IgD-negative memory B cell (primary cell): Measurements from ENCODE around the gene PTK7. TPM values are rescaled to one million over a fixed set of nuclear protein-coding genes. Genes with fewer than 3 reads are reported as not detected.

Source experiments
- H3K27ac Mint-ChIP-seq, 3 donors: one replicate each; pipeline ENCODE4 v1.8.0; 2020 to 2022; ENCODE audit warnings: mild to moderate bottlenecking in 3 of 3, mixed read lengths in 3 of 3, moderate library complexity in 1 of 3
- H3K27me3 Mint-ChIP-seq: one replicate; pipeline ENCODE4 v1.8.0; 2021; ENCODE audit warnings: mixed read lengths
- H3K36me3 Mint-ChIP-seq: one replicate; pipeline ENCODE4 v1.8.0; 2020; ENCODE audit warnings: mild to moderate bottlenecking, mixed read lengths
- H3K4me1 Mint-ChIP-seq, 3 donors: one replicate each; pipeline ENCODE4 v1.8.0; 2020 to 2022; ENCODE audit warnings: mixed read lengths in 3 of 3, mild to moderate bottlenecking in 1 of 3
- H3K4me3 Mint-ChIP-seq, 4 donors: one replicate each; pipeline ENCODE4 v1.8.0; 2020 to 2022; ENCODE audit warnings: mild to moderate bottlenecking in 4 of 4, mixed read lengths in 4 of 4, moderate library complexity in 3 of 4
- H3K9me3 Mint-ChIP-seq, 3 donors: one replicate each; pipeline ENCODE4 v1.8.0; 2020 to 2021; ENCODE audit warnings: mixed read lengths in 3 of 3, mild to moderate bottlenecking in 1 of 3
- polyA plus RNA-seq: library from polyadenylated mRNA; unstranded; fragments of 300-500 nt; fragmentation: Illumina TruSeq; gene quantifications from one replicate; pipeline ENCODE4 v1.2.3, GENCODE V29; 2021

The PTK7 gene
- polyA plus RNA-seq, 1 donor from 2014 or later: not detected

DNA sequence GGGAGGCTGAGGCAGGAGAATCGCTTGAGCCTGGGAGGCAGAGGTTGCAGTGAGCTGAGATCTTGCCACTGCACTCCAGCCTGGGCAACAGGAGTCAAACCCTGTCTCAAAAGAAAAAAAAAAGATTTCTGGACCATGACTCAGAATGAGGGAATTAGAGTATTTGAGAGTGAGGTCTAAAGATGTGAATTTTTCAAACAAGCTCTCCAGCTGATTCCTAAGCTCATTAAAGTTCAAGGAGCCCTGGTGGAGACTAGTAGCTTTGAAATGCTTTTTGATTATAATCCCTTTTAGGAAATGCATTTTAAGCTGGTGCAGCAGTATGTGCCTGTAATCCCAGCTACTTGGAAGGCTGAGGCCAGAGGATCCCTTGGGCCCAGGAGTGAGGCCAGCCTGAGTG, 73.2 kb downstream of the PTK7 start:
- Mint-ChIP-seq H3K4me3 (no peak overlapping the region), H3K27me3 (no peaks in the 10 kb centered on the region), H3K36me3 (no peaks in the 10 kb centered on the region), H3K4me1 (peaks cover 0 to 6% (median 0%) of the 10 kb centered on the region in 3 donors), H3K27ac (peak overlapping the region in 1 of 3 donors; percentile 38), H3K9me3 (peaks cover 0 to 2% (median 0%) of the 10 kb centered on the region in 3 donors)

DNA sequence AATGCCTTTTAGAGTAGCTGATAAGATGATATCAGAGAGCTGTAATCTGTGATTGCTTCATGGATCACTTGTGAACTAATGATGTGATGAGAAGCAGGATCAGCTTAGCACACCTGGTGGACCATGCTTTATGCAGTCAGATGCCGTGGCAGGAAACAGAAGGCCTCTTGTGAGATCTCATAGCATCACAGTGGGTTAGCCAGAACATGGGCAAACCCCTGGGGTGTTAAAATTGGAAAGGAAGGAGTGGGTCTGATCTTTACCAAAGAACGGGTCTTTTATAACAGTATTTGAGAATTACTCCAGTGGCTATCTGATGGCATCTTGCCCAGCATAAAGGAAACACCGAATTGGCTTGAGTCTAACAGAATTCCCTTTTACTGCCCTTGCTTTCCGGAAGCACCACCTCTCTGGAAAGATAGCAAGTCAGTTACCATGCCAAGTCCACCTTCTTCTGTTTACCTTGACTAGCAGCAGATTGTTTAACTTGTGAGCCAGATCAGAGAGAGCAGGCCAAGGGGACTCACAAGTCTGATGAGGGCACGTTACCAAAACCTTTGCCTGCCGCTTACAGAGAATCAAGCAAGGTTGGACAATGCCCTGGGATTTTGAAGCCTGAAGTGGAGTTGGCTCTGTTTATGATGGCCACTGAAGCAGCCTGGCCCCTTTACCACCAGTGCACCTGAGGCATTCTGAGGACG, 74.1 kb downstream of the PTK7 start:
- Mint-ChIP-seq H3K27me3 (no peaks in the 10 kb centered on the region), H3K4me3 (no peak overlapping the region), H3K27ac (no peak overlapping the region), H3K4me1 (peaks cover 0 to 6% (median 0%) of the 10 kb centered on the region in 3 donors), H3K9me3 (peaks cover 0 to 2% (median 0%) of the 10 kb centered on the region in 3 donors), H3K36me3 (no peaks in the 10 kb centered on the region)

DNA sequence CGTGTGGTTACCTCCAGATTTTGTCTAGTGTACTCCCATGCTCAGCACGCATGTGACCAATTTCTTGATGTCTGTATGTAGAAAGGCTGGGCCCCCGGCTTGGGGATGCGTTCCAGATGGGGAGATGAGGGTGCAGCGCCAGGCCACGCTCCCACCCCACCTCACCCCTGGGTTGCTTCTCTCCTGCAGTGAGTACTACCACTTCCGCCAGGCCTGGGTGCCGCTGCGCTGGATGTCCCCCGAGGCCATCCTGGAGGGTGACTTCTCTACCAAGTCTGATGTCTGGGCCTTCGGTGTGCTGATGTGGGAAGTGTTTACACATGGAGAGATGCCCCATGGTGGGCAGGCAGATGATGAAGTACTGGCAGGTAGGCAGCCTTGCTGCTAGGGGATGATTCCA, 83.5 kb downstream of the PTK7 start:
- peak overlapping the region in 1 of 4 donors; percentile 33 for H3K4me3 Mint-ChIP-seq
- H3K4me1 Mint-ChIP-seq: no peaks in the 10 kb centered on the region
- H3K27me3 Mint-ChIP-seq: no peaks in the 10 kb centered on the region
- H3K36me3 Mint-ChIP-seq: no peaks in the 10 kb centered on the region
- no peaks in the 10 kb centered on the region for H3K9me3 Mint-ChIP-seq
- no peak overlapping the region for H3K27ac Mint-ChIP-seq

DNA sequence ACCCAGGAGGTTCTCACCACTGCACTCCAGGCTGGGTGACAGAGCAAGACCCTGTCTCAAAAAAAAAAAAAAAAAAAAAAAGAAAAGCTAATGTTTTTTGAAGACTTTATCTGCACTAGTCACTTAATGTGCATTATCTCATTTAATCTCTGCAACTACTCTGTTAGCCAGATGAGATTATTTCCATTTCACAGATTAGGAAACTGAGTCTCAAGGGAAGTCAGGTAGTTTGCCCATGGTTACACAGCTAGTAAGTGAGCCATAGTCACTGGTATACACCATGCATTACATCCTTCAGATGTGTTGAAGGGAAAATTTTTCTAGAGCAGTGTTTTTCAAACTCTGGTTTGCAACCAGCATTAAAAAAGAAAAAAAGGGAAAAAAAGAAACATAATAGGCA, 87.8 kb downstream of the PTK7 start:
- Mint-ChIP-seq H3K36me3 (no peaks in the 10 kb centered on the region), H3K27me3 (no peaks in the 10 kb centered on the region), H3K27ac (no peak overlapping the region), H3K4me3 (no peak overlapping the region), H3K4me1 (no peaks in the 10 kb centered on the region), H3K9me3 (no peaks in the 10 kb centered on the region)

DNA sequence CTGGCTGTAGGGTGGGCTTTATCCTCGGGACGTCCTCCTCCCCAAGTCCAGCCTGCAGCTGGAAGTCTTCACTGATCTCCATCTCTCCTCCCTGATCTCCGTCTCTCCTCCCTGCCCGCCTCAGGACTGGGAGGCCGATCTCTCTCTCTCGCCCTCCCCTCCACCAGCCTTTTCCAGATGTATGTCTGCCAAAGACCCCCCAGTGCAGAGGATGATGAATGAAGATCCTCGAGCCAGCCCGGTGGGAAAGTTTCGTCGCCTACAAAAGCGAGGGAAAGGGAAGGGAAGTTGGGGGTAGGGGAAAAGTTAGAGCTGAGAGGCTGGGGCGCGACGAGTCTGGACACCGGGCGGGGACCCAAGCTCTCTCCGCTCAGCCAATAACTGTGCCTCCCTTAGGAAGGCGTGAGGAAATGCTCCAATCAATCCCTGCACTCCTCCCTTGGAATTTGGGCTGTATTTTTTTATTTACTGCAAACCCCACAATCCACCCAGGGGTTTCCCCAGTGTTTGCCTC, 94.4 kb downstream of the PTK7 start:
- Mint-ChIP-seq H3K4me3 (peak overlapping the region; percentile 86 to 98 (median 96)), H3K36me3 (no peaks in the 10 kb centered on the region), H3K9me3 (no peaks in the 10 kb centered on the region), H3K27ac (peak overlapping the region; percentile 77 to 98 (median 96)), H3K27me3 (no peaks in the 10 kb centered on the region), H3K4me1 (peaks cover 32 to 33% (median 33%) of the 10 kb centered on the region in 3 donors)

DNA sequence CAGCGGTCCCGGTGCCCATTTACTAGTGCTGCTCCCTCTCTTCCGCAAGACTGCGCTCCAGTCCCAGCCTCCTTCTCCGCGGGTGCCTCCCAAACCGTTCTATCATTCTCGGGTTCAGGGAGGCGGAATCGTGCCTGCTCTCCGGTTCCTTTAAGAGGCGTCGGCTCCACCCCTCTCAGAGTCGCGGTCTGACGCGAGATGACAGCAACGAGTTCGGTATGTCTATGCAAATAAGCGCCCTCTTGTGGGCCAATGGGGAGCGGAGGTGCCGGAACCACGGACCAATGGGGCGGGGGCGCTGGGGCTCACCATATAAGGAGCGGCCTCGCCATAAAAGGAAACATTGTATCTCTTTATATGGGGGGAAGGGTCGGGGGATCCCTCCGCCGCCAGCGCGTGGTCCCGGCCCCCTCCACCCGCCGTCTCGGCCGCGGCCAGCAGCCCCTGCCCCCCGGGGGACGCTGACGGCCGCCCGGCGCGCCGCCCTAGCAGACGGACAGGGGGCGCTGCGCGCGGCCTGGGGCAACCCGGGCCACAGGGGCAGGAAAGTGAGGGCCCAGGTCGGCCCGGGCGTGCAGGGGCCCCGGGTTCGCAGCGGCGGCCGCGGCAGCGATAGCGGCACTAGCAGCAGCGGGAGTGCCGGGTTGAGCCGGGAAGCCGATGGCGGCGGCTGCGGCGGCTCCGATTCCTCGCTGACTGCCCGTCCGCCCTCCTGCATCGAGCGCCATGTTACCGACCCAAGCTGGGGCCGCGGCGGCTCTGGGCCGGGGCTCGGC, 95.0 kb downstream of the PTK7 start, which contains the start of gene SRF:
Gene SRF, plus strand, starts transcription at position 339 of the 776 bp plus-strand sequence. Its CDS starts 388 bp downstream, at position 727.
- Mint-ChIP-seq H3K9me3 (no peaks in the 10 kb centered on the region), H3K27me3 (no peaks in the 10 kb centered on the region), H3K36me3 (no peaks in the 10 kb centered on the region), H3K4me1 (peaks cover 32 to 33% (median 33%) of the 10 kb centered on the region in 3 donors), H3K27ac (peak within 1 kb of the TSS; percentile 96 to 98 (median 96)), H3K4me3 (peak within 1 kb of the TSS; percentile 89 to 98 (median 96))

DNA sequence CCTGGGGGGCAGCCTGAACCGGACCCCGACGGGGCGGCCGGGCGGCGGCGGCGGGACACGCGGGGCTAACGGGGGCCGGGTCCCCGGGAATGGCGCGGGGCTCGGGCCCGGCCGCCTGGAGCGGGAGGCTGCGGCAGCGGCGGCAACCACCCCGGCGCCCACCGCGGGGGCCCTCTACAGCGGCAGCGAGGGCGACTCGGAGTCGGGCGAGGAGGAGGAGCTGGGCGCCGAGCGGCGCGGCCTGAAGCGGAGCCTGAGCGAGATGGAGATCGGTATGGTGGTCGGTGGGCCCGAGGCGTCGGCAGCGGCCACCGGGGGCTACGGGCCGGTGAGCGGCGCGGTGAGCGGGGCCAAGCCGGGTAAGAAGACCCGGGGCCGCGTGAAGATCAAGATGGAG, 95.6 kb downstream of the PTK7 start:
- peak overlapping the region; percentile 89 to 97 (median 92) for H3K4me3 Mint-ChIP-seq
- H3K27me3 Mint-ChIP-seq: no peaks in the 10 kb centered on the region
- peak overlapping the region; percentile 86 to 96 (median 91) for H3K27ac Mint-ChIP-seq
- H3K9me3 Mint-ChIP-seq: no peaks in the 10 kb centered on the region
- peaks cover 32 to 33% (median 33%) of the 10 kb centered on the region in 3 donors for H3K4me1 Mint-ChIP-seq
- H3K36me3 Mint-ChIP-seq: no peaks in the 10 kb centered on the region

DNA sequence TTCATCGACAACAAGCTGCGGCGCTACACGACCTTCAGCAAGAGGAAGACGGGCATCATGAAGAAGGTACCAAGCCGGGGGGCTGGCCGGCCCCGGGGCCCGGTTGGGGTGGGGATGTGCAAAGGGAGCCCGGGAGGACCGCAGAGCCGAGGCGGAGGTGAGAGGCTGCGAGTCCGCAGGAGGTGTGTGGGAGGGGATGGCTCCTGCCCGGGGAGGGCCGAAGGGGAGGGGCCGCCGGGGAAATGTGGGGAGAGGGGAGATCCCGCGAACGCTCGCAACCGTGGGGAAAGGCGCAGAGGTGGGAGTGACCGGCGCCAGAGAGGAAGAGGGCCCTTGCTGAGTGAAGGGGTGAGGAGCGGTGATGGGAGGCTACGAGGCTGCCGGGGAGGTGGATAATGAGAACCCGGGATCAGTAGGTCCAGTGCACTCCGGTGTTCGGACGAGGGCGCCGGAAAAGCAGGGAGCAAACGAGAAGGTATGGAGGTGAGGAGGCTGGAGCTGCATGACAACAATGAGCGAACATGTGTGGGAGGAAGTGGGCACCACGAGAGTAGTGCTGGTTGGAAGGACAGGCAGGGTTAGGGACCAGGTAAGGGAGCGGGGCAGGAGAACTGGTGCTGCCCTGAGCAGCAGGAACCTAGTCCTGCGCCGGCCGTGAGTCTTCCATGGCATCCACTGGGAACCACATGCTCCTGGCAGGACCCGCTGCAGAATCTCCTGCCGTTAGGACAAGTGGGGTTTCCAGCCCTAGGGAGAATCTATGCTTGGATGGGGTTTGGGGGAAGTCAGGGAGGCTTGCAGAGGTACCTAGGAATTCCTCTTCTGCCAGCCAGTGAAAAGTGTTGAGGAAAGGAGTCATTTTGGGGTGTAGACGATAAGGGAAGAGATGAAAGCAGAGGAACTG, 96.2 kb downstream of the PTK7 start:
- H3K36me3 Mint-ChIP-seq: no peaks in the 10 kb centered on the region
- no peaks in the 10 kb centered on the region for H3K27me3 Mint-ChIP-seq
- H3K4me3 Mint-ChIP-seq: peak overlapping the region; percentile 89 to 97 (median 92)
- H3K9me3 Mint-ChIP-seq: no peaks in the 10 kb centered on the region
- peaks cover 32 to 33% (median 33%) of the 10 kb centered on the region in 3 donors for H3K4me1 Mint-ChIP-seq
- peak overlapping the region; percentile 86 to 96 (median 91) for H3K27ac Mint-ChIP-seq

DNA sequence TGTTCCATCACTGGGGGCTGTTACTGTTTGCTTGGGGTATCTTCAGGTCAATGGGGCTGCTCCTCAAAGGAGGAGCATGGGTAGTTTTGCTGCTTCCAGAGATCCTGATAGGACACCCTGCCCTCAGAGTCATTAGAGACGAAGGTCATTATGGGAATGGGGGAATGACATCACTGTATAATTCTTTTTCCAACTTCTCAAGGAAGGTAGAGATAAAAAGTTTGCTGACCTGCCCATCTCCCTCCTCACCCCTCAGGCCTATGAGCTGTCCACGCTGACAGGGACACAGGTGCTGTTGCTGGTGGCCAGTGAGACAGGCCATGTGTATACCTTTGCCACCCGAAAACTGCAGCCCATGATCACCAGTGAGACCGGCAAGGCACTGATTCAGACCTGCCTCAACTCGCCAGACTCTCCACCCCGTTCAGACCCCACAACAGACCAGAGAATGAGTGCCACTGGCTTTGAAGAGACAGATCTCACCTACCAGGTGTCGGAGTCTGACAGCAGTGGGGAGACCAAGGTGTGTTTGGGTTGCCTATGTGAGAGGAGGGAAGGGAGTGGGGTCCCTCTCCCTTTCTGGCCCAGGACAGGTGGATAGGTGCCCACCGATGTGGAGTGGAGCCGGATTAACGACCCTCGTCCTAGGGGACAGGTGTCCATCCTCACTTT, 97.6 kb downstream of the PTK7 start:
- Mint-ChIP-seq H3K4me1 (peaks cover 32 to 33% (median 33%) of the 10 kb centered on the region in 3 donors), H3K4me3 (peak overlapping the region; percentile 89 to 97 (median 92)), H3K36me3 (peaks cover 3% of the 10 kb centered on the region), H3K9me3 (no peaks in the 10 kb centered on the region), H3K27me3 (no peaks in the 10 kb centered on the region), H3K27ac (peak overlapping the region; percentile 16 to 96 (median 88))

DNA sequence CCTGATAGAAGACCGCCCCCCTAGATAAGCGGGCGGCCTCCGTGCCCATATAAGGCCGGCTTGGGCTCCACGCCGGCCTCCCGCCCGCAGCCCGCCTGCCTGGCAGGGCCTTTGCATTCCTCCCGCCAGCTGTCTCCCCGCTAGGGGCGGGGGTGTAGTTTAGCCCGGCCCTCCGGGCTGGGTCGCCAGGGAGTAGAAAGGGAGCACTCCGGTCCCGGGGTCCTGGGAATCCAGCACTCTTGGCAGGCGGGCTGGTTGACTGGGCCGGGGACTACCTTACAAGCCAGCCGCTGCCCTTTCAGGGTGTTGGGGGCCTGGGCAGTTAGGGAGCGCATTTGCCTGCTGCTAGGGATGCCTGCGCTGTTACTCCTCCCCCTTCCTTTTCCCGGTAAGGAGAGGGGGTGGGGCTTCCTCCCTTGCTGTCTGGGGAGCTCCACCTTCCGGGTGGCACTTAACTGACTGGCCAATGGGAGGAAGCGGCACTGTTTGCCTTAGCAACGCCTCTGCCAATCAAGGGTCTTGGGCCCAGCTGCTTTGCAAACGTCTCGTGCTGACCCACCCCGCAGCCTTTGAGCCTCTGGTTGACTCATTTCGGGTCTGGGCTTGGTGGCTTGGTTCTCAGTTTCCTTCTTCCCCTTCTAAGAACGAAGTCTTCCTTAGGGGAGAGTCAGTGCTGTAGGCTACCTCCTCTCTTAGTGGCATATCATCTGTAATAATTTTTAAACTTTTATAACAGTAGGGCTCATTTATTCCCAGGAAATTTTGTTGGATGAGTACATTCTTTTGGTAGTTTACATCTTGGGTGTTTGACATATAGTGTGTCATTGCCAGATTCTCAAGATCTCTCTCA, 98.4 kb downstream of the PTK7 start:
- peak overlapping the region; percentile 92 to 96 (median 96) for H3K27ac Mint-ChIP-seq
- peaks cover 3% of the 10 kb centered on the region for H3K36me3 Mint-ChIP-seq
- H3K4me1 Mint-ChIP-seq: peaks cover 32 to 33% (median 32%) of the 10 kb centered on the region in 3 donors
- peak overlapping the region; percentile 89 to 97 (median 92) for H3K4me3 Mint-ChIP-seq
- H3K27me3 Mint-ChIP-seq: no peaks in the 10 kb centered on the region
- H3K9me3 Mint-ChIP-seq: no peaks in the 10 kb centered on the region

DNA sequence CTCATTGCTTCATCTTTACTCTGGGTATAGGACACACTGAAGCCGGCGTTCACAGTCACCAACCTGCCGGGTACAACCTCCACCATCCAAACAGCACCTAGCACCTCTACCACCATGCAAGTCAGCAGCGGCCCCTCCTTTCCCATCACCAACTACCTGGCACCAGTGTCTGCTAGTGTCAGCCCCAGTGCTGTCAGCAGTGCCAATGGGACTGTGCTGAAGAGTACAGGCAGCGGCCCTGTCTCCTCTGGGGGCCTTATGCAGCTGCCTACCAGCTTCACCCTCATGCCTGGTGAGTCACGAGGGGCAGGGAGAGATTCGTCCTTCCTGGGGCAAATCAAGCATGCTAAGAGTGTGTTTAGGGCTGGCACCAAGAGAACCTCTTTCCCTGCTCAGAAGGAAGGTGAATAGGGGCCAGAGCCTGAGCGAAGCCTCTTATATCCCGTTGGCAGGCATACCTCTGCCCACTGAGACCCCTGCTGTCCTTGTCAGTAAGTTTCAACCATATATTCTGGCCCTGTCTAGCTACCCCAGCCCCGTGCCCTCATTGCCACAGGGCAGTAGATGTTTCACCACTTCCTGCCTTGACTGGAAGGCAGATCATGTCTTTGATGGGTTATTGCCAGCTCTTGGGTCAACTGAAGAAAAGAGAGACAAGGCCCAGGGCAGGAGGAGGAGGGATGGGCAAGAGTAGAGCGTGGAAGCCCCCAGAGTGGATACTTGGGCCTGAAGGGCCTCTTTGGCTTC, 99.7 kb downstream of the PTK7 start:
- H3K4me1 Mint-ChIP-seq: peaks cover 26 to 30% (median 27%) of the 10 kb centered on the region in 3 donors
- H3K27me3 Mint-ChIP-seq: no peaks in the 10 kb centered on the region
- H3K4me3 Mint-ChIP-seq: no peak overlapping the region
- H3K36me3 Mint-ChIP-seq: peaks cover 3% of the 10 kb centered on the region
- no peaks in the 10 kb centered on the region for H3K9me3 Mint-ChIP-seq
- peak overlapping the region in 2 of 3 donors; percentile 57 to 96 for H3K27ac Mint-ChIP-seq

DNA sequence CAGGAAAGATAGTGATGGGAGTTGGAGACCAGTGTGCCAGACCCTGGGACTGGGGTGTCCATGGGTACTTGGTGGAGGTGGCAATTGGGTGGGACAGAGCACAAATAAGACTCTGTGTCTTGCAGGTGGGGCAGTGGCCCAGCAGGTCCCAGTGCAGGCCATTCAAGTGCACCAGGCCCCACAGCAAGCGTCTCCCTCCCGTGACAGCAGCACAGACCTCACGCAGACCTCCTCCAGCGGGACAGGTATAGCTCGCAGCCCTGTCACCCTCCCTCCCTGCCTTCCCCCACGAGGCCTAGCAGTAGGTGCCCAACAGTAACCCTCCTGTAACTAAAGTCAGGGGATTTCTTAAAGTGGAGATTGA, 100.3 kb downstream of the PTK7 start:
- Mint-ChIP-seq H3K4me3 (peak overlapping the region in 1 of 4 donors; percentile 41), H3K4me1 (peaks cover 28 to 33% (median 30%) of the 10 kb centered on the region in 3 donors), H3K36me3 (peaks cover 3% of the 10 kb centered on the region), H3K9me3 (no peaks in the 10 kb centered on the region), H3K27me3 (no peaks in the 10 kb centered on the region), H3K27ac (peak overlapping the region in 1 of 3 donors; percentile 26)

DNA sequence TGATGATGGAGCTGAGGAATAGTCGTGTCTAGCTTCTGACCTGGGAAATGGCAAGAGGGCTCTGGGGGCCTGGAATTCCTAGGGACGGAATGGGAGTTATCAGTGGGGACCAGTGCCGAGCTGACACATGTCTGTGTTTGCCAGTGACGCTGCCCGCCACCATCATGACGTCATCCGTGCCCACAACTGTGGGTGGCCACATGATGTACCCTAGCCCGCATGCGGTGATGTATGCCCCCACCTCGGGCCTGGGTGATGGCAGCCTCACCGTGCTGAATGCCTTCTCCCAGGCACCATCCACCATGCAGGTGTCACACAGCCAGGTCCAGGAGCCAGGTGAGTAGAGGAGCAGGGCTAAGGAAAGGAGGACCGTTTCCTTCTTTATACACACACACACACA, 102.0 kb downstream of the PTK7 start:
- H3K27ac Mint-ChIP-seq: peak overlapping the region in 1 of 3 donors; percentile 75

More for the DNA sequence above, 102.0 kb downstream of the PTK7 start:
- Mint-ChIP-seq H3K27me3 (no peaks in the 10 kb centered on the region), H3K36me3 (peaks cover 3% of the 10 kb centered on the region), H3K4me1 (peaks cover 31 to 36% (median 31%) of the 10 kb centered on the region in 3 donors), H3K4me3 (peak overlapping the region in 1 of 4 donors; percentile 61), H3K9me3 (no peaks in the 10 kb centered on the region)
